IMR-90 (cell line): Measurements from ENCODE around the gene GAS2L3. TPM values are rescaled to one million over a fixed set of nuclear protein-coding genes. Genes with fewer than 3 reads are reported as not detected.

Experiments used
- ATAC-seq: fragments of 200-7000 bp; cut with Tn5 transposase; 2 replicates; pipeline ENCODE4 v1.9.1; 2020; ENCODE audit warnings: low read depth, mild to moderate bottlenecking, moderate library complexity
- BruUV-seq: library from RNA; stranded (reverse); fragments of 400-500 nt; replicated peaks from 2 replicates; lab custom pipeline; 2021; lab: Mats Ljungman, UMichigan
- CTCF ChIA-PET: fragments of 300-600 bp; formaldehyde crosslinking; extraction: SDS; loops from one replicate; lab custom pipeline; 2021; ENCODE audit warnings: antibody characterized with exemption; lab: Yijun Ruan, JAX
- POLR2A ChIA-PET: fragments of 300-600 bp; sonication (Branson Sonifier 250); formaldehyde crosslinking; loops from one replicate; lab custom pipeline; 2022; ENCODE audit warnings: antibody characterized with exemption; ENCODE audit not compliant: unreplicated experiment; lab: Charles Lee
- DNase-seq: peaks from one replicate; pipeline ENCODE4 v3.0.0; 2013
- H2AFZ ChIP-seq: replicated peaks from 2 replicates; pipeline ENCODE3; 2013; ENCODE audit warnings: low read length, mild to moderate bottlenecking; ENCODE audit not compliant: poor library complexity
- H2AK5ac ChIP-seq: 2 replicates; pipeline ENCODE4 v1.6.1; 2013; ENCODE audit warnings: low read depth, low read length, inconsistent platforms
- H2AK9ac ChIP-seq: replicated peaks from 2 replicates; pipeline ENCODE3; 2013; ENCODE audit warnings: mild to moderate bottlenecking, low read depth, low read length, moderate library complexity; ENCODE audit not compliant: poor library complexity
- H2BK120ac ChIP-seq: 2 replicates; pipeline ENCODE4 v1.6.1; 2013; ENCODE audit warnings: low read depth, low read length, inconsistent platforms
- H2BK15ac ChIP-seq: 3 replicates; pipeline ENCODE4 v1.6.1; 2013; ENCODE audit warnings: low read depth, low read length, inconsistent platforms
- H2BK20ac ChIP-seq: 2 replicates; pipeline ENCODE4 v1.6.1; 2013; ENCODE audit warnings: low read depth, mild to moderate bottlenecking, inconsistent platforms, low read length, moderate library complexity
- H2BK5ac ChIP-seq: 2 replicates; pipeline ENCODE4 v1.6.1; 2013; ENCODE audit warnings: mild to moderate bottlenecking, low read depth, low read length, inconsistent platforms; ENCODE audit not compliant: poor library complexity, severe bottlenecking
- H3K14ac ChIP-seq: replicated peaks from 2 replicates; pipeline ENCODE4 v1.6.1; 2013; ENCODE audit warnings: low read depth, low read length, inconsistent platforms
- H3K18ac ChIP-seq: 2 replicates; pipeline ENCODE4 v1.6.1; 2013; ENCODE audit warnings: low read depth, low read length, control low read depth
- H3K23ac ChIP-seq: 2 replicates; pipeline ENCODE4 v1.6.1; 2013; ENCODE audit warnings: low read depth, low read length, inconsistent platforms
- H3K27ac ChIP-seq: 2 replicates; pipeline ENCODE4 v1.5.1; 2013; ENCODE audit warnings: mild to moderate bottlenecking, control low read depth, low read length; ENCODE audit not compliant: insufficient read depth
- H3K27me3 ChIP-seq: 2 replicates; pipeline ENCODE4 v1.6.1; 2013; ENCODE audit warnings: low read length; ENCODE audit not compliant: control insufficient read depth, insufficient read depth
- H3K36me3 ChIP-seq: 2 replicates; pipeline ENCODE4 v1.6.1; 2013; ENCODE audit warnings: low read length, mixed read lengths; ENCODE audit not compliant: control insufficient read depth, insufficient read depth
- H3K4ac ChIP-seq: 2 replicates; pipeline ENCODE4 v1.6.1; 2013; ENCODE audit warnings: low read depth, low read length, inconsistent platforms
- H3K4me1 ChIP-seq: 2 replicates; pipeline ENCODE4 v1.6.1; 2013; ENCODE audit warnings: low read length, mixed read lengths; ENCODE audit not compliant: control insufficient read depth, insufficient read depth
- H3K4me2 ChIP-seq: 2 replicates; pipeline ENCODE4 v1.6.1; 2013; ENCODE audit warnings: low read depth, mild to moderate bottlenecking, control low read depth, low read length, moderate library complexity
- H3K4me3 ChIP-seq: 2 replicates; pipeline ENCODE4 v1.5.1; 2013; ENCODE audit warnings: low read depth, mild to moderate bottlenecking, control low read depth, low read length, moderate library complexity; ENCODE audit not compliant: insufficient read depth
- H3K56ac ChIP-seq: 2 replicates; pipeline ENCODE4 v1.6.1; 2013; ENCODE audit warnings: low read length, inconsistent platforms; ENCODE audit not compliant: insufficient read depth; ENCODE audit errors: extremely low read depth
- H3K79me1 ChIP-seq, 2 experiments: 2 replicates each; pipeline ENCODE4 v1.6.1; 2013; ENCODE audit warnings: low read length in 2 of 2, inconsistent platforms in 1 of 2, low read depth in 1 of 2
- H3K9ac ChIP-seq: 2 replicates; pipeline ENCODE4 v1.6.1; 2013; ENCODE audit warnings: low read depth, low read length, control low read depth
- H3K9me1 ChIP-seq: 2 replicates; pipeline ENCODE4 v1.6.1; 2013; ENCODE audit warnings: low read length, inconsistent platforms; ENCODE audit not compliant: insufficient read depth
- H3K9me3 ChIP-seq: 2 replicates; pipeline ENCODE4 v1.6.1; 2013; ENCODE audit warnings: low read length; ENCODE audit not compliant: control insufficient read depth, insufficient read depth
- H4K20me1 ChIP-seq: 2 replicates; pipeline ENCODE4 v1.6.1; 2013; ENCODE audit warnings: low read length, inconsistent platforms; ENCODE audit not compliant: insufficient read depth
- H4K5ac ChIP-seq: 2 replicates; pipeline ENCODE4 v1.6.1; 2013; ENCODE audit warnings: mild to moderate bottlenecking, low read depth, low read length, control low read depth
- H4K8ac ChIP-seq, 2 experiments: 2 replicates each; pipeline ENCODE4 v1.6.1; 2013; ENCODE audit warnings: low read depth in 2 of 2, low read length in 2 of 2, control low read depth in 1 of 2, inconsistent platforms in 1 of 2
- H4K91ac ChIP-seq: 2 replicates; pipeline ENCODE4 v1.6.1; 2013; ENCODE audit warnings: low read depth, low read length, inconsistent platforms; ENCODE audit not compliant: insufficient read depth
- BHLHE40 ChIP-seq: fragments of 150-350 bp; IDR thresholded peaks from 2 replicates; pipeline ENCODE4 v1.6.1; 2016; ENCODE audit warnings: mild to moderate bottlenecking, low read depth, low read length
- CHD1 ChIP-seq: IDR thresholded peaks from 2 replicates; pipeline ENCODE4 v1.6.1; 2012; ENCODE audit warnings: low read depth, low read length, improper control_type of control experiment
- CTCF ChIP-seq: conservative IDR thresholded peaks from 2 replicates; pipeline ENCODE4 v1.5.1; 2012; ENCODE audit warnings: mild to moderate bottlenecking, low read depth, low read length, improper control_type of control experiment
- MXI1 ChIP-seq: IDR thresholded peaks from 2 replicates; pipeline ENCODE4 v1.6.1; 2012; ENCODE audit warnings: low read depth, mild to moderate bottlenecking, low read length, moderate library complexity, borderline replicate concordance
- NFE2L2 ChIP-seq: fragments of 150-350 bp; IDR thresholded peaks from 2 replicates; pipeline ENCODE4 v1.6.1; 2016; ENCODE audit warnings: low read depth, mild to moderate bottlenecking, low read length
- POLR2A ChIP-seq: IDR thresholded peaks from 2 replicates; pipeline ENCODE4 v1.6.1; 2012; ENCODE audit warnings: mild to moderate bottlenecking, low read depth, low read length
- RAD21 ChIP-seq: IDR thresholded peaks from 2 replicates; pipeline ENCODE4 v1.6.1; 2012; ENCODE audit warnings: low read length, improper control_type of control experiment
- RCOR1 ChIP-seq: IDR thresholded peaks from 2 replicates; pipeline ENCODE4 v1.6.1; 2012; ENCODE audit warnings: mild to moderate bottlenecking, low read length, improper control_type of control experiment; ENCODE audit not compliant: insufficient replicate concordance
- RFX5 ChIP-seq: IDR thresholded peaks from 2 replicates; pipeline ENCODE4 v1.8.0; 2012; ENCODE audit warnings: low read depth, mild to moderate bottlenecking, low read length, moderate library complexity
- WGBS, 2 experiments: methylation state at CpG; one replicate each; pipeline versions ENCODE4 v1.1.5 to v1.1.7; 2013; ENCODE audit warnings: missing lambda C conversion rate in 2 of 2; ENCODE audit not compliant: insufficient read length in 1 of 2; ENCODE audit errors: extremely low coverage in 2 of 2; 5-methylcytosine and 5-hydroxymethylcytosine counted together
- dilution Hi-C: fragments of 300-500 bp; cut with HindIII; formaldehyde crosslinking; loops from one replicate; pipeline ENCODE4 v1.14.3; 2018; ENCODE audit warnings: low sequenced_read_pairs; ENCODE audit not compliant: unreplicated experiment
- in situ Hi-C: fragments of 300-500 bp; cut with MboI; formaldehyde crosslinking; loops from 3 replicates; pipeline ENCODE4 v1.14.3; 2019; ENCODE audit warnings: low sequenced_read_pairs, inconsistent platforms, mixed read lengths
- intact Hi-C: fragments of 100-400 bp; cut with micrococcal nuclease; formaldehyde crosslinking; loops from 2 replicates; pipeline ENCODE4 v1.10.0; 2022
- polyA plus RNA-seq, 3 experiments: library from polyadenylated mRNA; depleted of rRNA; stranded (reverse); fragments of >200 nt; gene quantifications; 2 replicates each; pipeline ENCODE4 v1.2.3, GENCODE V29; 2012; ENCODE audit warnings: low replicate concordance in 1 of 3
- total RNA-seq: library from RNA; depleted of rRNA; stranded (reverse); fragments of >200 nt; gene quantifications from 2 replicates; pipeline ENCODE4 v1.2.3, GENCODE V29; 2012
- TF ChIP-seq, protein P1 (sequence below): fragments of 150-350 bp; IDR thresholded peaks from 2 replicates; pipeline ENCODE4 v1.6.1; 2017; ENCODE audit warnings: mild to moderate bottlenecking, antibody characterized with exemption, low read length, low read depth

The GAS2L3 gene
- total and polyA plus RNA-seq, 2 of the 4 experiments (the other 2 are of a cell fraction): 5.2 to 15.6 TPM

DNA sequence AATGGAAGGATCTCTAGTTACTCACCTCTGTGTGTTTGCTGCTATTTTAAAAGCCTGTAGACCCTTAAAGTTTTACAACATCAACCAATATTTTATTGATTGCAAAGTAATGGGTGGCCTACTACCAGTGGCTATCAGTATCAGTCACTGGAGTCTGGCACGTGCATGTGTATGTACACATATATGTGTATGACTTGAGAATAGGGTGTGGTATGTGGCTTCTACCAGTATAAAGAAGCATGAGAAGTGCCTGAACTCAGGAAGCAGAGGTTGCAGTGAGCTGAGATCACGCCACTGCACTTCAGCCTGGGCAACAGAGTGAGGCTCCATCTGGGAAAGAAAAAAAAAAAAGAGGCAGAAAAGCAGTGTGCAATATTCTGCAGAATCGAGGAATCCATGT, 45.5 kb upstream of the GAS2L3 start:
- no peaks in the 10 kb centered on the region for H4K20me1 ChIP-seq
- in situ Hi-C loops: loop anchor here (25.0 kb wide), 1 partner anchor 166 kb away; the partner anchor contains the start of gene SLC17A8
- H4K8ac ChIP-seq: no peak overlapping the region
- ChIA-PET POLR2A (no interaction called here), CTCF (no interaction called here)
- no TSS peak for BruUV-seq
- H2AFZ ChIP-seq: no peak overlapping the region
- H3K18ac ChIP-seq: no peak overlapping the region
- H3K4me3 ChIP-seq: no peak overlapping the region
- H3K9me3 ChIP-seq: no peaks in the 10 kb centered on the region
- dilution Hi-C loops: no loop called here
- no peak overlapping the region for H3K27ac ChIP-seq
- no peaks in the 10 kb centered on the region for H3K4me1 ChIP-seq
- no peaks in the 10 kb centered on the region for H3K36me3 ChIP-seq
- intact Hi-C loops: no loop called here
- H3K9ac ChIP-seq: no peak overlapping the region
- no peak overlapping the region for H2AK5ac ChIP-seq
- no peaks in the 10 kb centered on the region for H3K79me1 ChIP-seq
- peaks cover 4% of the 10 kb centered on the region; the same call in 1 of the 2 replicates for H3K27me3 ChIP-seq
- H3K23ac ChIP-seq: no peak overlapping the region
- H3K4me2 ChIP-seq: no peak overlapping the region
- H2BK5ac ChIP-seq: no peak overlapping the region
- H2BK20ac ChIP-seq: no peak overlapping the region
- TF ChIP-seq, protein P1, sequence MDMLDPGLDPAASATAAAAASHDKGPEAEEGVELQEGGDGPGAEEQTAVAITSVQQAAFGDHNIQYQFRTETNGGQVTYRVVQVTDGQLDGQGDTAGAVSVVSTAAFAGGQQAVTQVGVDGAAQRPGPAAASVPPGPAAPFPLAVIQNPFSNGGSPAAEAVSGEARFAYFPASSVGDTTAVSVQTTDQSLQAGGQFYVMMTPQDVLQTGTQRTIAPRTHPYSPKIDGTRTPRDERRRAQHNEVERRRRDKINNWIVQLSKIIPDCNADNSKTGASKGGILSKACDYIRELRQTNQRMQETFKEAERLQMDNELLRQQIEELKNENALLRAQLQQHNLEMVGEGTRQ: no peak
- TF ChIP-seq NFE2L2 (no peak), CTCF (no peak), RCOR1 (no peak), BHLHE40 (no peak), RAD21 (no peak), RFX5 (no peak), MXI1 (no peak), CHD1 (no peak), POLR2A (no peak)
- WGBS, 2 experiments: no CpG with 5 or more reads among the region's 3 CpGs
- H3K56ac ChIP-seq: no peak overlapping the region
- H4K5ac ChIP-seq: no peak overlapping the region
- no peaks in the 10 kb centered on the region; the same call in 1 of the 2 replicates for H3K9me1 ChIP-seq
- H4K91ac ChIP-seq: no peak overlapping the region
- no peak overlapping the region for H2BK120ac ChIP-seq
- no peak overlapping the region for H2BK15ac ChIP-seq
- no peak overlapping the region for H2AK9ac ChIP-seq
- ATAC-seq (no peak), DNase-seq (no peak)
- no peak overlapping the region for H3K14ac ChIP-seq
- H3K4ac ChIP-seq: no peak overlapping the region
